ENCODE measurements around the gene LRP1B. TPM values are rescaled to one million over a fixed set of nuclear protein-coding genes. Genes with fewer than 3 reads are reported as not detected.

Gene LRP1B
- total RNA-seq, 1 donor from 2014 or later, result not detected

- no peaks in the 10 kb centered on the region for H3K4me1 Mint-ChIP-seq
- H3K27me3 Mint-ChIP-seq, result no peaks in the 10 kb centered on the region
- H3K9me3 Mint-ChIP-seq, result no peaks in the 10 kb centered on the region
- H3K4me3 Mint-ChIP-seq, result no peak overlapping the region
- no peak for TF ChIP-seq CTCF (IDR thresholded peaks at IDR 0.05)
- H3K27ac Mint-ChIP-seq, result no peak overlapping the region
- H3K36me3 Mint-ChIP-seq (ENCODE audit: low read depth), result no peaks in the 10 kb centered on the region
- CTCF ChIA-PET, result interaction anchor here (1.7 kb wide), 1 partner anchor 20 kb away, joined by 3 read pairs; no protein-coding TSS in a partner anchor
- POLR2A ChIA-PET, result no interaction called here
- ATAC-seq (ENCODE audit: low read depth) (no peak), DNase-seq (no peak)
- intact Hi-C loops (cut with micrococcal nuclease), result no loop called here
Measured at GRCh38 chr2:142014536-142014935, 116.3 kb downstream of the LRP1B start.

GRCh38 chr2:142012797-142013196, 118.0 kb downstream of the LRP1B start:
- ATAC-seq (ENCODE audit: low read depth) (no peak), DNase-seq (no peak)
- CTCF ChIA-PET, result no interaction called here
- POLR2A ChIA-PET, result no interaction called here
- H3K4me3 Mint-ChIP-seq, result no peak overlapping the region
- no peaks in the 10 kb centered on the region for H3K4me1 Mint-ChIP-seq
- intact Hi-C loops (cut with micrococcal nuclease), result no loop called here
- H3K27me3 Mint-ChIP-seq, result no peaks in the 10 kb centered on the region
- H3K9me3 Mint-ChIP-seq, result no peaks in the 10 kb centered on the region
- no peak overlapping the region for H3K27ac Mint-ChIP-seq
- no peaks in the 10 kb centered on the region for H3K36me3 Mint-ChIP-seq (ENCODE audit: low read depth)
- TF ChIP-seq CTCF (IDR thresholded peaks at IDR 0.05), result no peak

GRCh38 chr2:142010477-142011270, 120.1 kb downstream of the LRP1B start:
- Mint-ChIP-seq H3K9me3 (no peaks in the 10 kb centered on the region), H3K4me1 (no peaks in the 10 kb centered on the region), H3K27me3 (no peaks in the 10 kb centered on the region), H3K36me3 (ENCODE audit: low read depth) (no peaks in the 10 kb centered on the region), H3K4me3 (no peak overlapping the region), H3K27ac (no peak overlapping the region)
- intact Hi-C loops (cut with micrococcal nuclease), result no loop called here
- CTCF ChIA-PET, result no interaction called here
- POLR2A ChIA-PET, result no interaction called here
- DNase-seq, result no peak
- no peak for TF ChIP-seq CTCF (IDR thresholded peaks at IDR 0.05)
- ATAC-seq (ENCODE audit: low read depth), result no peak

GRCh38 chr2:142008135-142008744, 122.6 kb downstream of the LRP1B start:
- H3K9me3 Mint-ChIP-seq, result no peaks in the 10 kb centered on the region
- H3K27ac Mint-ChIP-seq, result no peak overlapping the region

More at GRCh38 chr2:142008135-142008744, 122.6 kb downstream of the LRP1B start:
- DNase-seq (no peak), ATAC-seq (ENCODE audit: low read depth) (no peak)
- no peaks in the 10 kb centered on the region for H3K27me3 Mint-ChIP-seq
- intact Hi-C loops (cut with micrococcal nuclease), result no loop called here
- POLR2A ChIA-PET, result no interaction called here
- no peak for TF ChIP-seq CTCF (IDR thresholded peaks at IDR 0.05)
- no peak overlapping the region for H3K4me3 Mint-ChIP-seq
- CTCF ChIA-PET, result interaction anchor here (0.6 kb wide), 1 partner anchor 15 kb away, joined by 3 read pairs; no protein-coding TSS in a partner anchor
- no peaks in the 10 kb centered on the region for H3K36me3 Mint-ChIP-seq (ENCODE audit: low read depth)
- no peaks in the 10 kb centered on the region for H3K4me1 Mint-ChIP-seq

All from activated B cell treated with CpG ODN at 0.5 μM for 24 hours (primary cell).